HUES48 (cell line): ENCODE measurements around the gene YPEL2.
"Not testable (repeated sequence)": the region's sequence is repeated elsewhere in the genome, so short reads cannot be mapped to it uniquely, and the experiment has no call there.

ENCODE experiments used
- H3K27ac ChIP-seq: one replicate; pipeline ENCODE4 v1.7.0; 2013; ENCODE audit warnings: low read depth, low read length, inconsistent platforms
- H3K27me3 ChIP-seq: 2 replicates; pipeline ENCODE4 v1.6.1; 2013; ENCODE audit warnings: mild to moderate bottlenecking, low read length; ENCODE audit not compliant: control insufficient read depth, insufficient read depth
- H3K36me3 ChIP-seq: 2 replicates; pipeline ENCODE4 v1.6.1; 2013; ENCODE audit warnings: low read length; ENCODE audit not compliant: control insufficient read depth, insufficient read depth
- H3K4me1 ChIP-seq: 2 replicates; pipeline ENCODE4 v1.6.1; 2013; ENCODE audit warnings: mild to moderate bottlenecking, low read length; ENCODE audit not compliant: control insufficient read depth, insufficient read depth
- H3K4me3 ChIP-seq: 2 replicates; pipeline ENCODE4 v1.5.1; 2013; ENCODE audit warnings: mild to moderate bottlenecking, low read depth, low read length
- H3K9ac ChIP-seq: 2 replicates; pipeline ENCODE4 v1.6.1; 2013; ENCODE audit warnings: mild to moderate bottlenecking, low read depth, low read length, moderate library complexity
- H3K9me3 ChIP-seq: 2 replicates; pipeline ENCODE4 v1.6.1; 2013; ENCODE audit warnings: low read length; ENCODE audit not compliant: control insufficient read depth, insufficient read depth

Gene YPEL2

GRCh38 chr17:59331129-59331928 lies at the start of gene YPEL2:
Gene YPEL2, plus strand, starts transcription at chr17:59331655. Its CDS starts 21,755 bp downstream, at chr17:59353410.
- H3K9me3 ChIP-seq: no peaks in the 10 kb centered on the region
- peak within 1 kb of the TSS; percentile 75 for H3K4me3 ChIP-seq
- H3K9ac ChIP-seq: no peak within 1 kb of the TSS
- H3K27ac ChIP-seq: peak within 1 kb of the TSS; percentile 65
- peaks cover 28% of the 10 kb centered on the region for H3K4me1 ChIP-seq
- H3K27me3 ChIP-seq: peaks cover 26% of the 10 kb centered on the region
- H3K36me3 ChIP-seq: no peaks in the 10 kb centered on the region

DNA sequence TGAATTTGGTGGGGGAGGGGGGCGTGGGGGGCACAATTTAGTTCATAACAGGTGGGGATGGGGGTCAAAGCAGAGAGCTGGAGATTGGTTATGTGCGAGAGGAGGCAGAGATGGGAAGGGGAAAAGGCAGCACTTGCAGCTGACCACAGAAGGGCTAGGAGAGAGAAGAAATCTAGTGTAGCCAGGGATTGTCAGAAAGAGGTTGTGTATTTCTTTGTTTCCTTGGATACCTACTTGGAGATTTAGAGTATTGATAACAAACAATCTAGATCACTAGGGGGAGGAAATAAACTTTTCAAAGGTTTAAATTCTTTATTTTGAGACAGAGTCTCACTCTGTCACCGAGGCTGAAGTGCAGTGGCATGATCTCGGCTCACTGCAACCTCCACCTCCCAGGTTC lies 47.1 kb upstream of the YPEL2 start:
- Histone ChIP-seq H3K27me3 (no peaks in the 10 kb centered on the region), H3K36me3 (no peaks in the 10 kb centered on the region), H3K4me1 (no peaks in the 10 kb centered on the region), H3K9me3 (no peaks in the 10 kb centered on the region), H3K9ac (no peak overlapping the region), H3K27ac (no peak overlapping the region), H3K4me3 (no peak overlapping the region)

GRCh38 chr17:59287452-59287851 lies 44.0 kb upstream of the YPEL2 start:
- Histone ChIP-seq H3K9me3 (no peaks in the 10 kb centered on the region), H3K27ac (no peak overlapping the region), H3K4me1 (peaks cover 14% of the 10 kb centered on the region; the same call in 1 of the 2 replicates), H3K36me3 (no peaks in the 10 kb centered on the region), H3K4me3 (no peak overlapping the region), H3K9ac (no peak overlapping the region), H3K27me3 (peaks cover 11% of the 10 kb centered on the region; the same call in 1 of the 2 replicates)

DNA sequence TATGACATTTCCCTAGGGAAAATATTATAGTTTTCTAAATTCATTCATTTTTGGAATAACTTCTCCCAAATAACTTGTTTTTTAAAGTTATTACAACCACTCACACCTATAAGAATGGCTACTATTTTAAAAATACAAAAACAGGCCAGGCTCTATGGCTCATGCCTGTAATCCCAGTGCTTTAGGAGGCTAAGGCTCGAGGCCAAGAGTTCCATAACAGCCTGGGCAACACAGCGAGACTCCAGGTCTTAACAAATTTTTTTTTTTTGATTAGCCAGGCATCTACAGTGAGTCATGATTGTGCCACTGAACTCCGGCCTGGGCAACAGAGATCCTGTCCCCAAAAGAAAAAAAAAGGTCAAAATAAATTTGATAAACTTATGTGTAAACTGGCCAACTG lies 43.6 kb upstream of the YPEL2 start:
- H3K27ac ChIP-seq: no peak overlapping the region
- peaks cover 14% of the 10 kb centered on the region; the same call in 1 of the 2 replicates for H3K4me1 ChIP-seq
- no peaks in the 10 kb centered on the region for H3K9me3 ChIP-seq
- no peak overlapping the region for H3K4me3 ChIP-seq
- H3K27me3 ChIP-seq: peaks cover 11% of the 10 kb centered on the region; the same call in 1 of the 2 replicates
- H3K9ac ChIP-seq: no peak overlapping the region
- no peaks in the 10 kb centered on the region for H3K36me3 ChIP-seq

GRCh38 chr17:59289981-59290301 lies 41.5 kb upstream of the YPEL2 start:
- Histone ChIP-seq H3K36me3 (no peaks in the 10 kb centered on the region), H3K9ac (no peak overlapping the region), H3K4me3 (no peak overlapping the region), H3K27me3 (peaks cover 11% of the 10 kb centered on the region; the same call in 1 of the 2 replicates), H3K9me3 (no peaks in the 10 kb centered on the region), H3K4me1 (peaks cover 14% of the 10 kb centered on the region; the same call in 1 of the 2 replicates), H3K27ac (no peak overlapping the region)

DNA sequence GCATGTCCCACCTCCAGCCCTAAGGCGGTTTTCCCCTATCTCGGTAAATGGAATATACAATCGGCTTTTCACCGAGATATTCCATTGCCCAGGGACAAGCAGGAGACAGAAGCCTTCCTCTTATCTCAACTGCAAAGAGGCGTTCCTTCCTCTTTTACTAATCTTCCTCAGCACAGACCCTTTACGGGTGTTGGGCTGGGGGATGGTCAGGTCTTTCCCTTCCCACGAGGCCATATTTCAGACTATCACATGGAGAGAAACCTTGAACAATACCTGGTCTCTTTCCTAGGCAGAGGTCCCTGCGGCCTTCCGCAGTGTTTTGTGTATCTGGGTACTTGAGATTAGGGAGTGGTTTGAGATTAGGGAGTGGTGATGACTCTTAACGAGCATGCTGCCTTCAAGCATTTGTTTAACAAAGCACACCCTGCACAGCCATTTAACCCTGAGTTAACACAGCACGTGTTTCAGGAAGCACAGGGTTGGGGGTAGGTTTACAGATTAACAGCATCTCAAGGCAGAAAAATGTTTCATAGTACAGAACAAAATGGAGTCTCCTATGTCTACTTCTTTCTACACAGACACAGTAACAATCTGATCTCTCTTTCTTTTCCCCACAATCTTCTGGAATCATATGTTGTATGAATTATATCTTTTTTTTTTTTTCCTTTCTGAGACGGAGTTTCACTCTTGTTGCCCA lies 41.0 kb upstream of the YPEL2 start:
- not testable (repeated sequence) for H3K27ac ChIP-seq, H3K36me3 ChIP-seq, H3K9me3 ChIP-seq, H3K9ac ChIP-seq, H3K4me3 ChIP-seq
- Histone ChIP-seq H3K4me1 (peaks cover 14% of the 10 kb centered on the region; the same call in 1 of the 2 replicates), H3K27me3 (peaks cover 11% of the 10 kb centered on the region; the same call in 1 of the 2 replicates)

DNA sequence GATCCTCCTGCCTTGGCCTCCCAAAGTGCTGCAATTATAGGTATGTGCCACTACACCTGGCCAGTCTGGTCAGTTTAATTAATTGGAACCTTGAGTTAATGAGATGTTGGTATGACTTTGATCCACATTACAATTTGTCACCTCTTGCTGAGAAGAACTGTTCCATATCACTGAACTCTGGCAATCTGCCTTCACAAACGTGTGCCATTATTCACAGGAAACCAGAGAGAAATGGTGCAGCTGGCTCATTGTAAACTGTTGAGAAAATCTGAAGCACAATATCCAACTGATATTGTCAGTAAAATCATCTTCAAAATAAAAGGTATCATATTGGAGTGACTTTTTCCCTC lies 39.3 kb upstream of the YPEL2 start:
- peaks cover 11% of the 10 kb centered on the region; the same call in 1 of the 2 replicates for H3K27me3 ChIP-seq
- H3K9me3 ChIP-seq: no peaks in the 10 kb centered on the region
- H3K4me3 ChIP-seq: no peak overlapping the region
- H3K4me1 ChIP-seq: peaks cover 14% of the 10 kb centered on the region; the same call in 1 of the 2 replicates
- H3K9ac ChIP-seq: no peak overlapping the region
- no peaks in the 10 kb centered on the region for H3K36me3 ChIP-seq
- H3K27ac ChIP-seq: no peak overlapping the region

DNA sequence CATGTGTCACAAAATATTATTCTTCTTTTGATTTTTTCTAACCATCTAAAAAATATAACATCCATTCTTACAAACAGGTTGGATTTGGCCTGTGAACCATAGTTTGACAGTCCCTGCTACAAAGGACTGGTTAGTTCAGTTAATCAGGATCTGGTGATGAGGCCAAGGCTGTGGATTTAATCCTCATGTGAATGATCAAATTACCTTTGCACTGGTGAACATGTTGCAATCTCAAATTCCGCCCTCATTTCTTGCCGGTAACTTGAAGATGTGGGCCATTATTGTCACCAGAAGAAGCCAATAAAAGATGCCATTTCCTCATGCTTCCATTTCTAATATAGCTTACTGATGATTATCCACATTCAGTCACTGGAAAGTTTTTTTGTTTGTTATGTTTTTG lies 35.3 kb upstream of the YPEL2 start:
- Histone ChIP-seq H3K4me1 (0 out of 2 replicates have a peak, but pooled peaks cover under 1% of the 10 kb centered on the region), H3K27ac (no peak overlapping the region)

DNA sequence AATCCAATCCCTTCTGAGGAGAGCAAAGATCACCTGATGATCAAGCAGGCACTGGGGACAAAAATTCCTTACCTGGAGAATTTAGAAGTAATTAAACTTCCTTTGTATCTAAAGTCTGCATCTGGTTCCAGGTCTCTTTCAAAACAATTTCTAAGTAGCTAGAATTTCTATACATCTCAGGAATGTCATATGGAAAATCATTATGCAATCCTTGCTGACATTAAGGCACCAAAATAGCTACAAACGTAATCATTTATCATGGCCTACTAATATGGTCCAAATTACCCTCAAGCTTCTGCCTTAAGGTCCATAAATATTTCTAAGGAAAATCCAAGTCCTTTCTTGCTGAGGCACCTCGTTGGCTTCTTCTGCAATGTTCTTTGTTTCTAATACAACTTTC lies 32.9 kb upstream of the YPEL2 start:
- Histone ChIP-seq H3K27ac (no peak overlapping the region), H3K27me3 (no peaks in the 10 kb centered on the region), H3K4me1 (no peaks in the 10 kb centered on the region), H3K9me3 (no peaks in the 10 kb centered on the region), H3K4me3 (no peak overlapping the region), H3K9ac (no peak overlapping the region), H3K36me3 (no peaks in the 10 kb centered on the region)

More for the DNA sequence above, 35.3 kb upstream of the YPEL2 start:
- peaks cover 9% of the 10 kb centered on the region; the same call in 1 of the 2 replicates for H3K27me3 ChIP-seq
- H3K4me3 ChIP-seq: no peak overlapping the region
- H3K36me3 ChIP-seq: no peaks in the 10 kb centered on the region
- no peak overlapping the region for H3K9ac ChIP-seq
- no peaks in the 10 kb centered on the region for H3K9me3 ChIP-seq

- no peak overlapping the region for H3K9ac ChIP-seq
- no peaks in the 10 kb centered on the region for H3K36me3 ChIP-seq
- no peaks in the 10 kb centered on the region for H3K9me3 ChIP-seq
- no peaks in the 10 kb centered on the region for H3K4me1 ChIP-seq
- H3K27ac ChIP-seq: no peak overlapping the region
- no peaks in the 10 kb centered on the region for H3K27me3 ChIP-seq
- no peak overlapping the region for H3K4me3 ChIP-seq
Measured at GRCh38 chr17:59299400-59300092, 31.9 kb upstream of the YPEL2 start.

- Histone ChIP-seq H3K36me3 (no peaks in the 10 kb centered on the region), H3K27me3 (no peaks in the 10 kb centered on the region), H3K4me3 (no peak overlapping the region), H3K9ac (no peak overlapping the region), H3K27ac (no peak overlapping the region), H3K4me1 (no peaks in the 10 kb centered on the region), H3K9me3 (no peaks in the 10 kb centered on the region)
Measured at GRCh38 chr17:59300941-59301340, 30.5 kb upstream of the YPEL2 start.
